ENCODE measurements around the gene ZSCAN9.

ZSCAN9 gene

GRCh38 chr6:28277746-28278145, 52.7 kb downstream of the ZSCAN9 start:
- no peak overlapping the region for H3K4me3 ChIP-seq (ENCODE audit: control insufficient read depth, low read depth, low read length)
- DNase-seq (ENCODE audit: low read depth): no peak
- TF ChIP-seq CTCF (IDR thresholded peaks at IDR 0.05; ENCODE audit: control insufficient read depth, insufficient read depth, low read depth, low read length, missing control alignments): no peak

GRCh38 chr6:28280595-28281287, 55.7 kb downstream of the ZSCAN9 start:
- no peak for TF ChIP-seq CTCF (IDR thresholded peaks at IDR 0.05; ENCODE audit: control insufficient read depth, insufficient read depth, low read depth, low read length, missing control alignments)
- peak overlapping the region; percentile 75 for H3K4me3 ChIP-seq (ENCODE audit: control insufficient read depth, low read depth, low read length)
- DNase-seq (ENCODE audit: low read depth): no peak

GRCh38 chr6:28281288-28282064, 56.4 kb downstream of the ZSCAN9 start, which contains the start of gene PGBD1:
PGBD1 (plus strand) TSS chr6:28281572; CDS start chr6:28283814, 2,242 bp downstream.
- peak within 1 kb of the TSS; percentile 75 for H3K4me3 ChIP-seq (ENCODE audit: control insufficient read depth, low read depth, low read length)
- no peak for TF ChIP-seq CTCF (IDR thresholded peaks at IDR 0.05; ENCODE audit: control insufficient read depth, insufficient read depth, low read depth, low read length, missing control alignments)
- peak; percentile 33 for DNase-seq (ENCODE audit: low read depth)

GRCh38 chr6:28282926-28283325, 57.9 kb downstream of the ZSCAN9 start:
- no peak for DNase-seq (ENCODE audit: low read depth)
- no peak overlapping the region for H3K4me3 ChIP-seq (ENCODE audit: control insufficient read depth, low read depth, low read length)

More at GRCh38 chr6:28282926-28283325, 57.9 kb downstream of the ZSCAN9 start:
- no peak for TF ChIP-seq CTCF (IDR thresholded peaks at IDR 0.05; ENCODE audit: control insufficient read depth, insufficient read depth, low read depth, low read length, missing control alignments)

Measured in AG09309 (cell line).